ENCODE data around the gene TK2. TPM values are rescaled to one million over a fixed set of nuclear protein-coding genes. Genes with fewer than 3 reads are reported as not detected.

TK2 gene
- total and polyA plus RNA-seq, 2 experiments from 2014 or later = 27.9 to 57.5 TPM

DNA sequence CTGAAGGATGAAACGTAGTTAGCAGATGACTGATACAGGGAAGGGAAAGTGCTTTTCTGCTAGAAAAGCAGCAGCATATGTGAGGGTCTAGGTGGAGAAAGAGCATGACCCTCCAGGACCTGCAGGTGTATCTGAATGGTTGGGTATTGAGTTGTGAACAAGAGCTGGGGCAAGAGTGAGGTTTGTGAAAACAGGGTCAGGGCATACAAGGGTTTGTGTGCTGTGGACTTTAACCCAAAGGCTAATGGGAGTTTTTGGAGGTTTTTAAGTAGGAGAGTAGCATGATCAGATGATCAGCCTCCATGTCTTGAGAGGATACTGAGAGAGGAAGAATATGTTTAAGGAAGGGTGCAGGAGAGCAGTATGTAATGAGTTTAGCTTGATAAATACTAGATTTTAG is 10.2 kb upstream of the TK2 start:
- H3K79me2 ChIP-seq (ENCODE audit: insufficient read depth) = peaks cover 56% of the 10 kb centered on the region
- H3K4me3 ChIP-seq = no peak overlapping the region
- WGBS, 2 experiments (ENCODE audit: low coverage in 1 of 2, low lambda C conversion rate in 2 of 2, missing lambda C conversion rate in 2 of 2) = 95 to 96% methylated on average over 1 of the region's 1 CpG
- H3F3A ChIP-seq (ENCODE audit: insufficient read depth) = no peaks in the 10 kb centered on the region
- no peak overlapping the region for H3K4me2 ChIP-seq (ENCODE audit: unreplicated experiment)
- H3K9me3 ChIP-seq (ENCODE audit: low read depth) = no peaks in the 10 kb centered on the region
- no peak for DNase-seq
- no peak overlapping the region for H3K9ac ChIP-seq
- no peaks in the 10 kb centered on the region for H3K27me3 ChIP-seq (replicated peaks; ENCODE audit: insufficient read depth)
- no peaks in the 10 kb centered on the region for H3K9me2 ChIP-seq (ENCODE audit: insufficient read depth)
- no peak for TF ChIP-seq EZH2 (IDR thresholded peaks at IDR 0.05; ENCODE audit: insufficient read depth, poor library complexity, severe bottlenecking)
- TF ChIP-seq EZH2phosphoT487 (IDR thresholded peaks at IDR 0.05; ENCODE audit: insufficient read depth, low read depth) = no peak
- H2AFZ ChIP-seq = no peak overlapping the region
- in situ Hi-C loops (cut with MboI) = no loop called here
- H3K36me3 ChIP-seq (ENCODE audit: low read depth) = no peaks in the 10 kb centered on the region
- H3K4me1 ChIP-seq (ENCODE audit: insufficient read depth) = no peaks in the 10 kb centered on the region
- H3K27ac ChIP-seq = no peak overlapping the region
- H4K20me1 ChIP-seq (ENCODE audit: insufficient read depth) = no peaks in the 10 kb centered on the region

DNA sequence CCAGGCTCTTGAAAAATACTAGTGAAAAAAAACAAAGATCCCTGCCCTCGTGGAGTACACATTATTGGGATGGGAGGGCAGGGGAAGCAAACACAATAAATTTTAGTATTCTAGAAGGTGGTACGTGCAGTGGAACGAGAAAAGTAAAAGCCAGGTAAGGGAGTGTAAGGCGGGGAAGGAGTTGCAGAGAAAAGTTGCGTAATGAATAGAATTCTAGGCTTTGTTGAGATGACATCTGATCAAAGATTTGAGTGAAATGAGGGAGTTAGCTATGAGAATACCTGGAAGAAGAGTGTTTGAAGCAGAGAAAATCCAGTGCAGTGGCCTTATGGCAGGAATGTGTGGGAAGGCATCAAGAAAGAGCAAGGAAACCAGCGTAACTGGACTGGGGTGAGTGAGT is 4.6 kb upstream of the TK2 start:
- no peak overlapping the region for H3K4me2 ChIP-seq (ENCODE audit: unreplicated experiment)
- H2AFZ ChIP-seq = no peak overlapping the region
- TF ChIP-seq EZH2 (IDR thresholded peaks at IDR 0.05; ENCODE audit: insufficient read depth, poor library complexity, severe bottlenecking) = no peak
- no peak for TF ChIP-seq EZH2phosphoT487 (IDR thresholded peaks at IDR 0.05; ENCODE audit: insufficient read depth, low read depth)
- no peaks in the 10 kb centered on the region for H3K36me3 ChIP-seq (ENCODE audit: low read depth)
- no peak for DNase-seq
- no peaks in the 10 kb centered on the region for H3K9me2 ChIP-seq (ENCODE audit: insufficient read depth)
- H3K9ac ChIP-seq = no peak overlapping the region
- H3K27me3 ChIP-seq (replicated peaks; ENCODE audit: insufficient read depth) = no peaks in the 10 kb centered on the region
- H4K20me1 ChIP-seq (ENCODE audit: insufficient read depth) = no peaks in the 10 kb centered on the region
- in situ Hi-C loops (cut with MboI) = no loop called here
- H3K27ac ChIP-seq = no peak overlapping the region
- 97% methylated on average over 6 of the region's 6 CpGs for WGBS, 2 experiments (ENCODE audit: low coverage in 1 of 2, low lambda C conversion rate in 2 of 2, missing lambda C conversion rate in 2 of 2)
- no peak overlapping the region for H3K4me3 ChIP-seq
- no peaks in the 10 kb centered on the region for H3K9me3 ChIP-seq (ENCODE audit: low read depth)
- no peaks in the 10 kb centered on the region for H3F3A ChIP-seq (ENCODE audit: insufficient read depth)
- H3K79me2 ChIP-seq (ENCODE audit: insufficient read depth) = peaks cover 67% of the 10 kb centered on the region
- H3K4me1 ChIP-seq (ENCODE audit: insufficient read depth) = peaks cover 21% of the 10 kb centered on the region; the same call in 1 of the 2 replicates

DNA sequence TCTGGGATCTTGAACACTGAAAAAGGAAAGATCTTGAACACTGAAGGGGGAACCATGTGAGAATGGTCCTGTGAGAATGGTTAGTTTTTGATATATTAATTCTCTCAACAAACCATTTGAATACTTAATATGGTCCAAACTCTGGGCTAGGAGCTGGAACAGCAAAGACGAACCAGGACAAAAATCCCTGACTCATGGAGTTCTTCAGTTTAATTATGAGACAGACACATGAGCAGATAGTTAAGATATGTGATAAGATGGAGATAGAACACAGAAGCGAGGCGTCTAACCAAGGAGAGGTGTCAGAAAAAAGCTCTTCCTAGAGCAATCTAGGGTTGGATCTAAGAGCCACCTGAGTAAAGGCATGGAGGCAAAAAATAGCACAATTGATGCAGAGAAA is 4.1 kb upstream of the TK2 start:
- no peak for TF ChIP-seq EZH2phosphoT487 (IDR thresholded peaks at IDR 0.05; ENCODE audit: insufficient read depth, low read depth)
- TF ChIP-seq EZH2 (IDR thresholded peaks at IDR 0.05; ENCODE audit: insufficient read depth, poor library complexity, severe bottlenecking) = no peak
- WGBS, 2 experiments (ENCODE audit: low coverage in 1 of 2, low lambda C conversion rate in 2 of 2, missing lambda C conversion rate in 2 of 2) = 97 to 98% methylated on average over 3 of the region's 3 CpGs

DNA sequence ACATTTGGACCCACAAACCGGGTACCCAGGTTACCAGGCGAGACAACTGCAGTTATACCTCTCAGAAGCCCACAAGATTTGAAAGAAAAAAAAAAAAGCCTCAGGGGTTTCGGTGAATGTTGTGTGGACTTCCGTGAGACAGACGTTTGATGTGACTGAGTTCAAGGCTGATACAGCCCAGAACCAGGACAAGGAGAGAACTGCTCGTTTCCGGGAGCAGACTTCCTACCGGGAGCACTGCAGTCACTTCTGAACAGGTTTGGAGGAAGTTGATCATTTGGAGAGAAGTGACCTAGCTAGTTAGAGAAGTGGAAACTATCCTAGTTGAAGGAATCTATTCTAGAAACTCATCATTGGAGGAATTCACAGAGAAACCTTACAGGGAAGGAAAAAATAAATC is 3.3 kb upstream of the TK2 start:
- DNase-seq = peak; percentile 30
- Histone ChIP-seq H3K79me2 (ENCODE audit: insufficient read depth) (peaks cover 54% of the 10 kb centered on the region), H3K36me3 (ENCODE audit: low read depth) (no peaks in the 10 kb centered on the region), H3K9me2 (ENCODE audit: insufficient read depth) (no peaks in the 10 kb centered on the region), H3F3A (ENCODE audit: insufficient read depth) (peaks cover 6% of the 10 kb centered on the region; the same call in 1 of the 2 replicates), H3K27ac (no peak overlapping the region), H2AFZ (peak overlapping the region; percentile 97), H3K9ac (peak overlapping the region; percentile 87), H3K4me3 (peak overlapping the region; percentile 78), H4K20me1 (ENCODE audit: insufficient read depth) (no peaks in the 10 kb centered on the region), H3K4me1 (ENCODE audit: insufficient read depth) (peaks cover 30% of the 10 kb centered on the region), H3K9me3 (ENCODE audit: low read depth) (no peaks in the 10 kb centered on the region), H3K4me2 (ENCODE audit: unreplicated experiment) (peak overlapping the region; percentile 92), H3K27me3 (replicated peaks; ENCODE audit: insufficient read depth) (no peaks in the 10 kb centered on the region)
- TF ChIP-seq EZH2 (IDR thresholded peaks at IDR 0.05; ENCODE audit: insufficient read depth, poor library complexity, severe bottlenecking) = no peak
- TF ChIP-seq EZH2phosphoT487 (IDR thresholded peaks at IDR 0.05; ENCODE audit: insufficient read depth, low read depth) = no peak
- in situ Hi-C loops (cut with MboI) = no loop called here
- 18 to 20% methylated on average over 8 of the region's 8 CpGs for WGBS, 2 experiments (ENCODE audit: low coverage in 1 of 2, low lambda C conversion rate in 2 of 2, missing lambda C conversion rate in 2 of 2)

More for the DNA sequence above, 4.1 kb upstream of the TK2 start:
- in situ Hi-C loops (cut with MboI) = no loop called here
- Histone ChIP-seq H3K4me3 (peak overlapping the region; percentile 78; the same call in 1 of the 2 replicates), H2AFZ (no peak overlapping the region), H3K27ac (no peak overlapping the region), H3K36me3 (ENCODE audit: low read depth) (no peaks in the 10 kb centered on the region), H3K9me3 (ENCODE audit: low read depth) (no peaks in the 10 kb centered on the region), H3K9ac (0 out of 2 replicates have a peak overlapping the region, but pooled peaks have one; percentile 87), H3K79me2 (ENCODE audit: insufficient read depth) (peaks cover 62% of the 10 kb centered on the region), H3F3A (ENCODE audit: insufficient read depth) (peaks cover 2% of the 10 kb centered on the region; the same call in 1 of the 2 replicates), H3K4me1 (ENCODE audit: insufficient read depth) (peaks cover 24% of the 10 kb centered on the region), H4K20me1 (ENCODE audit: insufficient read depth) (no peaks in the 10 kb centered on the region), H3K9me2 (ENCODE audit: insufficient read depth) (no peaks in the 10 kb centered on the region), H3K27me3 (replicated peaks; ENCODE audit: insufficient read depth) (no peaks in the 10 kb centered on the region), H3K4me2 (ENCODE audit: unreplicated experiment) (peak overlapping the region; percentile 92)
- DNase-seq = no peak

All from GM23248 (cell line).